RWPE2 (cell line): Measurements from ENCODE around the gene NEU4.

ENCODE experiments used
- ATAC-seq: fragments of 200-7000 bp; cut with Tn5 transposase; 3 replicates; pipeline ENCODE4 v1.9.1; 2021; ENCODE audit warnings: low read depth
- DNase-seq: peaks from one replicate; pipeline ENCODE4 v3.0.0-alpha.2; 2020; ENCODE audit warnings: low spot score
- H3K27ac ChIP-seq: fragments of 450-650 bp; 2 replicates; pipeline ENCODE4 v1.5.1; 2017; ENCODE audit warnings: mild to moderate bottlenecking; ENCODE audit not compliant: poor library complexity, severe bottlenecking
- H3K27me3 ChIP-seq: fragments of 250-450 bp; sonication (Bioruptor Pico); 2 replicates; pipeline ENCODE4 v1.5.1; 2021; ENCODE audit warnings: mild to moderate bottlenecking, moderate library complexity; ENCODE audit not compliant: insufficient read depth, poor library complexity, severe bottlenecking
- H3K36me3 ChIP-seq: fragments of 250-450 bp; sonication (Bioruptor Pico); 2 replicates; pipeline ENCODE4 v1.5.1; 2020; ENCODE audit warnings: low read depth, mild to moderate bottlenecking, moderate library complexity
- H3K4me1 ChIP-seq: fragments of 250-450 bp; sonication (Bioruptor Pico); 2 replicates; pipeline ENCODE4 v1.5.1; 2021; ENCODE audit warnings: mild to moderate bottlenecking, moderate library complexity; ENCODE audit not compliant: insufficient read depth, poor library complexity, severe bottlenecking
- H3K4me3 ChIP-seq: fragments of 250-450 bp; sonication (Bioruptor Pico); 2 replicates; pipeline ENCODE4 v1.5.1; 2021; ENCODE audit warnings: mild to moderate bottlenecking, moderate library complexity; ENCODE audit not compliant: severe bottlenecking
- H3K9me3 ChIP-seq: fragments of 250-450 bp; sonication (Bioruptor Pico); 2 replicates; pipeline ENCODE4 v1.5.1; 2021; ENCODE audit warnings: mild to moderate bottlenecking, moderate library complexity; ENCODE audit not compliant: severe bottlenecking
- CTCF ChIP-seq: fragments of 450-650 bp; IDR thresholded peaks from one replicate; pipeline ENCODE4 v1.5.1; 2017; ENCODE audit warnings: mild to moderate bottlenecking, moderate library complexity; ENCODE audit not compliant: poor library complexity, severe bottlenecking

The NEU4 gene

GRCh38 chr2:241864850-241865213, 55.8 kb downstream of the NEU4 start:
- Histone ChIP-seq H3K4me1 (no peaks in the 10 kb centered on the region), H3K4me3 (no peak overlapping the region), H3K36me3 (no peaks in the 10 kb centered on the region), H3K9me3 (no peaks in the 10 kb centered on the region), H3K27ac (no peak overlapping the region), H3K27me3 (no peaks in the 10 kb centered on the region)
- no peak for ATAC-seq
- DNase-seq, result no peak
- no peak for TF ChIP-seq CTCF

- no peak for DNase-seq
- TF ChIP-seq CTCF, result no peak
- Histone ChIP-seq H3K36me3 (no peaks in the 10 kb centered on the region), H3K9me3 (no peaks in the 10 kb centered on the region), H3K27me3 (no peaks in the 10 kb centered on the region), H3K27ac (no peak overlapping the region), H3K4me1 (no peaks in the 10 kb centered on the region), H3K4me3 (no peak overlapping the region)
- no peak for ATAC-seq
Measured at GRCh38 chr2:241865416-241865956, 56.5 kb downstream of the NEU4 start.

- Histone ChIP-seq H3K9me3 (no peaks in the 10 kb centered on the region), H3K27ac (no peak overlapping the region), H3K36me3 (no peaks in the 10 kb centered on the region), H3K4me3 (no peak overlapping the region), H3K27me3 (no peaks in the 10 kb centered on the region), H3K4me1 (no peaks in the 10 kb centered on the region)
- no peak for TF ChIP-seq CTCF
- ATAC-seq (peak; percentile 40), DNase-seq (no peak)
Measured at GRCh38 chr2:241865957-241866789, 57.2 kb downstream of the NEU4 start.
